GM20000 (cell line): Measurements from ENCODE around the gene AHRR.

Experiments used
- DNase-seq: peaks from one replicate; pipeline ENCODE4 v3.0.0; 2012; ENCODE audit warnings: low spot score
- CTCF ChIP-seq: IDR thresholded peaks from 2 replicates; pipeline ENCODE4 v1.5.1; 2012; ENCODE audit warnings: mild to moderate bottlenecking, control low read depth; ENCODE audit errors: extremely low read depth, missing control alignments

Gene AHRR

GRCh38 chr5:324736-325612 is 3.5 kb downstream of the AHRR start:
- DNase-seq: no peak
- TF ChIP-seq CTCF: no peak

- no peak for TF ChIP-seq CTCF
- DNase-seq: no peak
Observed at GRCh38 chr5:326109-326508, 4.6 kb downstream of the AHRR start.

- DNase-seq: no peak
- TF ChIP-seq CTCF: no peak
Observed at GRCh38 chr5:329121-329735, 7.7 kb downstream of the AHRR start.

- no peak for TF ChIP-seq CTCF
- no peak for DNase-seq
Observed at GRCh38 chr5:329768-330167, 8.3 kb downstream of the AHRR start.

GRCh38 chr5:332843-333242 is 11.3 kb downstream of the AHRR start:
- no peak for TF ChIP-seq CTCF
- DNase-seq: peak; percentile 65

- DNase-seq: no peak
Observed at GRCh38 chr5:333945-334344, 12.4 kb downstream of the AHRR start.

More at GRCh38 chr5:333945-334344, 12.4 kb downstream of the AHRR start:
- TF ChIP-seq CTCF: no peak
